ENCODE measurements around the gene GAS2L1. TPM values are rescaled to one million over a fixed set of nuclear protein-coding genes. Genes with fewer than 3 reads are reported as not detected.

Gene GAS2L1
- total RNA-seq, 2 donors from 2014 or later: 32.5 to 52.9 TPM

DNA sequence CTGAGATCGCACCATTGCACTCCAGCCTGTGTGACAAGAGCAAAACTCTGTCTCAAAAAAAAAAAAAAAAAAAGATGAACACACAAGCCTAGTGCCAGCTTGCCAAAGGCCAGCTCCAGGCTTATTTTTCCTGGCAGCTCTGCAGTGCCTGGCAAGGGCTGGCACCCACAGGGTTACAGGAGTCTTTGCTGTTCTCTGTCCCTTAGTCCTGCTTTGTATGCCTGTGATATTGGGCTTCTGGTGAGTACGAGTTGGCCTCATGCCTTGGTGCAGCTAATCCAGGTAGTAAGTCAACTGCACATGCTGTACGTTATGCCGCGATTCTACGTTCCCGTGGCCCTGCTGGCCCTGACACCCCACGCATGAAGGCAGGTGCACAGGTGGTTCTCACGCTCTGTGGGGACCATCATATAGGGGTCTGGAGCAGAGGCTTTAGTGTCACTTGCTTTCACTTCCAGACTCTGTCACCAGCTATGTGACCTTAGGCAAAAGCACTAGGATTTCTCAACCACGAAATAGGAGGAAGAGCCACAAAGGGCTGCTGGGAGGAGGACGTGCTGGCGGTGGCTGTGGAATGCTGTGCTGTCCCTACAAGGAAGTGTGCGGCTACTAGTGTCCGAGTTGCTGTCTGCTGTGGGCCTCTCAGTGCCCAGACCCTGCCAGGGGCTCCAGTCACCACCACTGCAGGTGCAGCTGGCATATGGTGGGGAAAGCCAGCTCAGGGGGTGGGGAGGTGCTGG is 30.5 kb downstream of the GAS2L1 start:
- Histone ChIP-seq H3K4me1 (ENCODE audit: control insufficient read depth in 1 of 2, low read depth in 2 of 2) (no peaks in the 10 kb centered on the region), H3K27me3 (replicated peaks; ENCODE audit: insufficient read depth) (no peaks in the 10 kb centered on the region), H3K4me3 (no peak overlapping the region), H3K36me3 (peaks cover 40% of the 10 kb centered on the region), H3K27ac (no peak overlapping the region), H3K9me3 (no peaks in the 10 kb centered on the region)
- ATAC-seq (ENCODE audit: insufficient number of reproducible peaks, low FRiP score, low read depth) (no peak), DNase-seq (ENCODE audit: low spot score) (no peak)
- TF ChIP-seq, protein P1, sequence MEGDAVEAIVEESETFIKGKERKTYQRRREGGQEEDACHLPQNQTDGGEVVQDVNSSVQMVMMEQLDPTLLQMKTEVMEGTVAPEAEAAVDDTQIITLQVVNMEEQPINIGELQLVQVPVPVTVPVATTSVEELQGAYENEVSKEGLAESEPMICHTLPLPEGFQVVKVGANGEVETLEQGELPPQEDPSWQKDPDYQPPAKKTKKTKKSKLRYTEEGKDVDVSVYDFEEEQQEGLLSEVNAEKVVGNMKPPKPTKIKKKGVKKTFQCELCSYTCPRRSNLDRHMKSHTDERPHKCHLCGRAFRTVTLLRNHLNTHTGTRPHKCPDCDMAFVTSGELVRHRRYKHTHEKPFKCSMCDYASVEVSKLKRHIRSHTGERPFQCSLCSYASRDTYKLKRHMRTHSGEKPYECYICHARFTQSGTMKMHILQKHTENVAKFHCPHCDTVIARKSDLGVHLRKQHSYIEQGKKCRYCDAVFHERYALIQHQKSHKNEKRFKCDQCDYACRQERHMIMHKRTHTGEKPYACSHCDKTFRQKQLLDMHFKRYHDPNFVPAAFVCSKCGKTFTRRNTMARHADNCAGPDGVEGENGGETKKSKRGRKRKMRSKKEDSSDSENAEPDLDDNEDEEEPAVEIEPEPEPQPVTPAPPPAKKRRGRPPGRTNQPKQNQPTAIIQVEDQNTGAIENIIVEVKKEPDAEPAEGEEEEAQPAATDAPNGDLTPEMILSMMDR (IDR thresholded peaks at IDR 0.05): no peak

DNA sequence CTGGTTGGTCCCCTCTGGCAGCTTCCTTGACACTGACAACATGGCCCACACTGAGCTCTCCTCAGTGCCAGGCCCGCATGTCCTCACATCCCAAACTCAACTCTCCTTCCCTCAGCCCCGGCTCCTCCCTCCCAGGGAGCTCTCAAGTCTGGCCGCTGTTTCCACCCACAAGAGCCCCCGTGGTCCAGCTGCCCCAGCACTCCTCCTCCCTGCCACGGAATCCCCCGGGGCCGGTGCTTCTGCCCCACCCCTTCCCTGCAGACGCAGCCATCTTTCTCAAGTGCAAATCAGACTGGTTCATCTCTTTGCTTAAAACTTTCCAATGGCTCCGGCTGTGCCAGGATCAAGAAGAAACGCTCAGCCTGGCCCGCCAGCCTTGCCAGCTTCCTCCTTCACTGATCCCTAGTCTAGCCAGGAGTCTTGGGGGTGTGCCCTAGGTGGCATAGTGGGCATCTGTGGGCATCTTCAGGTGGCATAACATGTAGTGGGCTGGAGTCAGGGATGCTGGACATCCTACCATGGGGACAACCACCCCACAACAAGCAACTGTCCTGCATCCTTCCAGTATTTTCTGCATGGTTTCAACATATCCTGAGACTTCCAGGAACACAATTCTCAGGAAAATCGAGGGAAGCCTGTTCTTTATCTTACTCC is 31.3 kb downstream of the GAS2L1 start:
- H3K9me3 ChIP-seq: no peaks in the 10 kb centered on the region
- DNase-seq (ENCODE audit: low spot score) (no peak), ATAC-seq (ENCODE audit: insufficient number of reproducible peaks, low FRiP score, low read depth) (no peak)
- no peaks in the 10 kb centered on the region for H3K4me1 ChIP-seq (ENCODE audit: control insufficient read depth in 1 of 2, low read depth in 2 of 2)
- no peak overlapping the region for H3K27ac ChIP-seq
- TF ChIP-seq, protein P1 (IDR thresholded peaks at IDR 0.05): no peak
- H3K36me3 ChIP-seq: peaks cover 45% of the 10 kb centered on the region
- no peaks in the 10 kb centered on the region for H3K27me3 ChIP-seq (replicated peaks; ENCODE audit: insufficient read depth)
- no peak overlapping the region for H3K4me3 ChIP-seq

DNA sequence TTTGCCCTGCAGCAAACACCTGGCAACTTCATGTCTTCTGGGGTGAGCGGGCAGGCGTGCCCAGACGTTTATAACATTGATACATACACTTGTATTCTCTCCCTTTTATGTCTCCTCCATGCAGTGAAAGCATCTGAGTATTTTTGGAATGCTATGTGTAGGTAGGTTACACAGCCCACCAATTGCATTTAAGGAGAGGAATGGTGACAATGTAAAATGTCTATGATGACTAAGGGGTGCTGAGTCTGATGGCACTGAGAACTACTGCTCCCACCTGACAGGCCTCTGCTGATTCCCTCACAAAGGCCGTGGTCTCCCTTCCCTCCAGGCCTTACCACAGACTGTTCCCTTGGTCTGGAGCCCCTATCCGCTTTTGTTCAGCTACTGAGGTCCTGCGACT is 31.9 kb downstream of the GAS2L1 start:
- no peak for DNase-seq (ENCODE audit: low spot score)
- no peaks in the 10 kb centered on the region for H3K9me3 ChIP-seq
- no peaks in the 10 kb centered on the region for H3K27me3 ChIP-seq (replicated peaks; ENCODE audit: insufficient read depth)
- TF ChIP-seq, protein P1 (IDR thresholded peaks at IDR 0.05): no peak
- ATAC-seq (ENCODE audit: insufficient number of reproducible peaks, low FRiP score, low read depth): no peak
- H3K36me3 ChIP-seq: peaks cover 45% of the 10 kb centered on the region
- peaks cover 0 to 4% of the 10 kb centered on the region in 2 donors for H3K4me1 ChIP-seq (ENCODE audit: control insufficient read depth in 1 of 2, low read depth in 2 of 2)
- no peak overlapping the region for H3K4me3 ChIP-seq
- no peak overlapping the region for H3K27ac ChIP-seq

DNA sequence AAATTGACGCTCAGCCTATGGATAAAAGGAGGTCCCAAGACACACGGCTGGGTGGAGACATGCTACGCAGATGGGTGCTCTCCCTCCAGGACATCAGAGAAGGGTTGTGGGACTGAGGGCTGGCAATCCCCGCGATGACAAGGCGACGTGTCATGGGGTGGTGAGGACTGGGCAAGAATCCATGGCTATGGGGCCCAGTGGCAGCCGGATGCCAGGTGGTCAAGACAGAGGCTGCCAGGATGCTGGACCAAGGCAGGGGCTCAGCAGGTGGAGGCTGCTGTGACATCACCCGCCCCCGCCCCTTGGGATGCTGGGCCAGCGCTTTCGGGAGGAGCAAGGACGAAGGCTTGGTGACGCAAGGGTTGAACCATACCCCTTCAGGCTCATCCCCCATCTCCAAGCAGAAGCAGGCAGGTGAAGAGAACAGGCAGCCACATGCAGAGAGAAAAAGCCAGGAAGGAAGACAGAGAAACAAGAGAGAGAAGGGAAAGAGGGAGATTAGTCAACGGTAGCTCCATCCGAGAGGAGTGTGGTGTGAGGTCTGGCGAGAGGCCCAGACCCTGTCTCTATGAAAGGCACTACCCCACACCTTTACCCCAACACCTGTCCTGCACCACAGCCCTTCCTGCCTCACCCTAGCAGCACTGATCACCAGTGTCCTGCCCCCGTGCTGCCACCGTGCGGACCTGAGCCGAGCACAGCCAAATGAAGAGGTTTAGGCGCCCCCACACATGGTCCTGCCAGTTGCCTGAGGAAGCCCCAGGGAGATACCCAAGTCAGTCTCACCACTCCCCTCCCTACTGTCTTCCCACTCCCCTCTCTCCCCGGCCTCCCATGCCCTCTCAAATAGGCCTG is 33.2 kb downstream of the GAS2L1 start:
- DNase-seq (ENCODE audit: low spot score): no peak
- peaks cover 0 to 13% of the 10 kb centered on the region in 2 donors for H3K4me1 ChIP-seq (ENCODE audit: control insufficient read depth in 1 of 2, low read depth in 2 of 2)
- H3K9me3 ChIP-seq: no peaks in the 10 kb centered on the region
- ATAC-seq (ENCODE audit: insufficient number of reproducible peaks, low FRiP score, low read depth): no peak
- H3K4me3 ChIP-seq: no peak overlapping the region
- no peak overlapping the region for H3K27ac ChIP-seq
- peaks cover 45% of the 10 kb centered on the region for H3K36me3 ChIP-seq
- no peaks in the 10 kb centered on the region for H3K27me3 ChIP-seq (replicated peaks; ENCODE audit: insufficient read depth)
- TF ChIP-seq, protein P1 (IDR thresholded peaks at IDR 0.05): no peak

DNA sequence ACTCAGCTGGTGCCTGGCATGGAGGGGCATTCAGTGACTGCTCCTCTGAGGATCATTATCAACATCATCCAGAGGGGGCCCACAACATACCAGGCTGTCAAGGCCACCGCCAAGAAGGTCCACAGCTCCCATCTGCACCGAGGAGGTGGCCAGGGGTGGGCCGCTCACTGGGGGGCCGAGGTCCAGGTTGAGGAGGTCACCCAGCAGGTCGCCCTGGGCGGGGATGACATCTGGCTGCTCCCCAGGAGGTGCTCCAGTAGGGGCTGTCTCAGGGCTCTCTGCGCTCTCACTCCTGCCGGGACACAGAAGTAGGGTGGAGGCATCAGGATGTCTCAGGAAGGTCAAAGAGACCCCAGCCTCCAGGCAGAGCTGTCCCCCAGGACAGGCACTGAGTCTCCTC is 34.1 kb downstream of the GAS2L1 start:
- ATAC-seq (ENCODE audit: insufficient number of reproducible peaks, low FRiP score, low read depth): no peak
- no peak overlapping the region for H3K4me3 ChIP-seq
- peaks cover 0 to 22% of the 10 kb centered on the region in 2 donors for H3K4me1 ChIP-seq (ENCODE audit: control insufficient read depth in 1 of 2, low read depth in 2 of 2)
- no peak overlapping the region for H3K27ac ChIP-seq
- DNase-seq (ENCODE audit: low spot score): no peak
- peaks cover 45% of the 10 kb centered on the region for H3K36me3 ChIP-seq
- no peaks in the 10 kb centered on the region for H3K27me3 ChIP-seq (replicated peaks; ENCODE audit: insufficient read depth)
- no peaks in the 10 kb centered on the region for H3K9me3 ChIP-seq
- TF ChIP-seq, protein P1 (IDR thresholded peaks at IDR 0.05): no peak

Data from thoracic aorta (tissue), 2 donors.